ENCODE measurements around the gene MTRF1L.

DNA sequence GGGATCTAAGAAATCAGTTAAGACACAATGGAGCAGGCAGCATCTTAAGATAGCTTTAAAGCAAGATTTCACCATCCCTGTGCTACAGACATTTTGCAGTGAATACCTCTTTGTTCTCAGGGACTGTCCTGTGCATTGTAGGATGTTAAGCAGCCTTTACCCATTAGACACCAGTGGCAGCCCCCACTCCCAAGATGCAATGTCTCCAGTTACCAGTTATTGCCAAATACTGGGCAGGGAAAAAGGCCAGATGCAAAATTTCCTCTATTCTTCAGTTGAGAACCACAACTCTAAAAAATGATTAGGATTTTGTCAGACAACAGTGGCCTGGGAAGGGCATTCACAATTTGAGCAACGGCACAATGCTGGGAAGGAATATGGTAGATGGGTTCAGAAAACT, 25.8 kb downstream of the MTRF1L start:
- TF ChIP-seq CTCF (IDR thresholded peaks at IDR 0.05; ENCODE audit: insufficient read depth, low read length, poor library complexity, severe bottlenecking) (no peak), EZH2phosphoT487 (conservative IDR thresholded peaks at IDR 0.05; ENCODE audit: low read length) (no peak)

Data from SU-DHL-6 (cell line).